HFF-Myc (cell line): Measurements from ENCODE around the gene CAPN1.

ENCODE experiments used
- DNase-seq: peaks from one replicate; pipeline ENCODE4 v3.0.0-alpha.2; 2011; ENCODE audit warnings: low read depth; ENCODE audit errors: extremely low read depth
- H3K4me3 ChIP-seq: replicated peaks from 2 replicates; pipeline ENCODE4 v1.5.1; 2011; ENCODE audit warnings: low read depth, mild to moderate bottlenecking, control low read depth, low read length
- TF ChIP-seq, protein P1 (sequence below): IDR thresholded peaks from 2 replicates; pipeline ENCODE4 v1.5.1; 2012; ENCODE audit warnings: mild to moderate bottlenecking, low read depth, low read length, control low read depth; ENCODE audit errors: missing control alignments

Gene CAPN1

DNA sequence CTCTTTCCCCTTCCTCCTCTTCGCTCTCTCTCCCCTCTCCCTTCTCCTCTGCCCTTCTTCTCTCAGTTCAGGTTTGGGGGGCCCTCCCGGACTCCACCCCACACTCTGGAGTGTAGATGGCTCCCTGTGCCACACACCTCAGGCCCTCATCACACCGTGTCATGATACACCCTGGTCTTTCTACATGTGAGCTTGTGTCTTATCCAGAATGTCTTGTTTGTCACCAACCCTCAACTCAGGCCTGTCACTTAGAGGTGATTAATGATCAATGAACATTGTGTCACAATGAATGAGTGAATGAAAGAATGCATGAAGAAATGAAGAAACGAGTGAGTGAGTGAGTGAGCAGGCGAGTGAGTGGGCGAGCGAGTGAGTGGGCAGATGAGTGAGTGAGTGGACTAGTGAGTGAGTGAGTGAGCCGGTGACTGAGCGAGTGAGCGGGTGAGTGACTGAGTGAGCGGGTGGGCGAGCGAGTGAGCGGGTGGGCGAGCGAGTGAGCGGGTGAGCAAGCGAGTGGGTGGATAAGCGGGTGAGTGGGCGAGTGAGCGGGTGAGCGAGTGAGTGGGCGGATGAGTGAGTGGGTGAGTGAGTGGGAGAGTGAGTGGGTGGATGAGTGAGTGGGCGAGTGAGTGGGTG lies 33.8 kb downstream of the CAPN1 start:
- DNase-seq: no peak
- TF ChIP-seq, protein P1, sequence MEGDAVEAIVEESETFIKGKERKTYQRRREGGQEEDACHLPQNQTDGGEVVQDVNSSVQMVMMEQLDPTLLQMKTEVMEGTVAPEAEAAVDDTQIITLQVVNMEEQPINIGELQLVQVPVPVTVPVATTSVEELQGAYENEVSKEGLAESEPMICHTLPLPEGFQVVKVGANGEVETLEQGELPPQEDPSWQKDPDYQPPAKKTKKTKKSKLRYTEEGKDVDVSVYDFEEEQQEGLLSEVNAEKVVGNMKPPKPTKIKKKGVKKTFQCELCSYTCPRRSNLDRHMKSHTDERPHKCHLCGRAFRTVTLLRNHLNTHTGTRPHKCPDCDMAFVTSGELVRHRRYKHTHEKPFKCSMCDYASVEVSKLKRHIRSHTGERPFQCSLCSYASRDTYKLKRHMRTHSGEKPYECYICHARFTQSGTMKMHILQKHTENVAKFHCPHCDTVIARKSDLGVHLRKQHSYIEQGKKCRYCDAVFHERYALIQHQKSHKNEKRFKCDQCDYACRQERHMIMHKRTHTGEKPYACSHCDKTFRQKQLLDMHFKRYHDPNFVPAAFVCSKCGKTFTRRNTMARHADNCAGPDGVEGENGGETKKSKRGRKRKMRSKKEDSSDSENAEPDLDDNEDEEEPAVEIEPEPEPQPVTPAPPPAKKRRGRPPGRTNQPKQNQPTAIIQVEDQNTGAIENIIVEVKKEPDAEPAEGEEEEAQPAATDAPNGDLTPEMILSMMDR: no peak
- no peak overlapping the region for H3K4me3 ChIP-seq

DNA sequence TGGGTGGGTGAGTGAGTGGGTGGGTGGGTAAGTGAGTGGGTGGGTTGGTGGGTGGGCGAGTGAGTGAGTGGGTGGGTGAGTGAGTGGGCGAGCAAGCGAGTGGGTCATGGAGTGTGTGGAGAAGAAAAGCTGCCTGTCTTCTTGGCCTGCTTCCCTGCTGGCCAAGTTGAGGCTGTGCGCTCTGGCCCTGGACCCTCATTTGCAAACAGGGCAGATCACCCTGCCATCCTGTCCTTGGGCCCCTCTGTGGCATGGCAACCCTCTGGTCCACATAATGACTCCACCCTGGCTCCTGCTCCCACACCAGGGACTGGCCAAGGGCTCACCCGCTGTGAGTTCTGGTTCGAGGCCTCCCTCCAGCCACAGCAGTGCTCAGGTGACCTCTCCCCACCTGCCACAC lies 35.1 kb downstream of the CAPN1 start:
- no peak for DNase-seq
- H3K4me3 ChIP-seq: no peak overlapping the region
- TF ChIP-seq, protein P1: no peak

DNA sequence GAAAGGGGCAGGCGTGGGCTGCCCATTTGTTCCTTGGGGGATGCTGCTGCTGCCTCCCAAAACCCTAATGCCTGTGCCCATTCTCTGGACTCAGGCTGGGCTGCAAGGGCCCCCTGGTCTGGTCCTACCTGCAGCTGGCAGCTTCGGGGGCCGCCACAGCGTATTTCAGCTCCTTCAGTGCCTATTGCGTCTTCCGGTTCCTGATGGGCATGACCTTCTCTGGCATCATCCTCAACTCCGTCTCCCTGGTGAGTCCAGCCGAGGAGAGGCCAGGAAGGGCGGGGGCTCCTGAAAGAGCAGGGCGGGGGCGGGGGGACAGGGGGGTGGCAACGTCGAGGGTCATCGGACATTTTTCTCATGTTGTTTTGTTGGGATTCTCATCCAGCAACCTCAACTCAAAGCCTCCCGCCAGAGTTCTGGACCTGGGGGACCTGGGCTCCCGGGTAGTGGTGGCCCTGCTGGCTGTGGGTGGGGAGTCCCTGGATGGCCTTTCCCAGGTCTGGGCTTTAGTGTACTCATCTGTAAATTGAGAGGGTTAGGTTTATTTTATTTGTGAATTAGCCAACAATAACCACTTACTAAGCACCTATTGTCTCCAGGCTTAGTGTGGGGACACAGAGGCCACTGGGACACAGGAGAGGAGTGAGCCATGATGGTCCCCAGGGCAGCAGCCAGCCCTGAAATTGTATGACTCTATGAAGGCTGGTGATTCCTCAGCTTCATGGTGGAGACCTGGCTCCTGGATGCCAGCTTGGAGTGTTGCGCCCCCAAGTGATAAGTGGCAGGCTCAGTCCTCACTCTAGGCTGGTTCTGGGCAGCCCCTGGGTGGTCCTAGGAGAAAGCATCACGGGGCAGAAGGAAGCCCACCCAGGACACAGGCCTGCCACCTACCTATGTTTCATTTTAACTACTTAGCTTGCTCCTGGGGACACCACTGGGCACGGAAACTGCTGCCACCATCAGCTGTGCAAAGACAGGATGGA lies 36.0 kb downstream of the CAPN1 start:
- DNase-seq: no peak
- TF ChIP-seq, protein P1: no peak
- no peak overlapping the region for H3K4me3 ChIP-seq

DNA sequence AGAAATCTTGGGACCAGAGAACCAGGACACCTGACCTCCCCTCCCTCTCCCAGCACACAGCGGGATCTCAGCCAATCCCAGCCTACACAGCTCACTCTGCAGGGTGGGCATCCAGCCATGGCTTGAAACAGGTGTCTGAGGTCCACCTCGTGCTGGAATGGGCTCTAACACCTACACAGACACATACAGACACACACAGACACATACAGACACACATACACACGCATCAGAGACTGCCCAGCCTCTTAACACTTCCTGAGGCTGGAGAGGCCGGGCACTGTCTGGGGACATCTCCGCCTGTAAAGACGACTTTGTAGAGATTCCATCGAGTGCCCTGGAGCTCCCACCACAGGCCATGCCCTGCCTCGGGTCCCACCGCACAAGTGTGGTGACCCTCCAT lies 36.7 kb downstream of the CAPN1 start:
- TF ChIP-seq, protein P1: no peak
- no peak overlapping the region for H3K4me3 ChIP-seq
- DNase-seq: no peak

DNA sequence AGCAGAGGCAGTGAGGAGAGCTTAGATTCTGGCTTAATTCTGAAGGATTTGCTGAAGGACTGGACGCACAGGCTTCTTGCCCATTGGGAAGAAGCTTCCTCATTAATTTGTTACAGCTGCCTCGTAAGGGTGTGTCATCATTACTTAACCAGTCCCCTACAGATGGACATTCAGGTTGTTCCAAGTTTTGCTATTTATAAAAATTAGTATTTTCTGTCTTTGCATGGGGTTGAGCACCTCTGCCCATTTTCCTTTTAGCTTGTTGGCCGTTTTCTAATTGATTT lies 38.1 kb downstream of the CAPN1 start:
- TF ChIP-seq, protein P1: no peak
- H3K4me3 ChIP-seq: no peak overlapping the region
- peak; percentile 29 for DNase-seq

DNA sequence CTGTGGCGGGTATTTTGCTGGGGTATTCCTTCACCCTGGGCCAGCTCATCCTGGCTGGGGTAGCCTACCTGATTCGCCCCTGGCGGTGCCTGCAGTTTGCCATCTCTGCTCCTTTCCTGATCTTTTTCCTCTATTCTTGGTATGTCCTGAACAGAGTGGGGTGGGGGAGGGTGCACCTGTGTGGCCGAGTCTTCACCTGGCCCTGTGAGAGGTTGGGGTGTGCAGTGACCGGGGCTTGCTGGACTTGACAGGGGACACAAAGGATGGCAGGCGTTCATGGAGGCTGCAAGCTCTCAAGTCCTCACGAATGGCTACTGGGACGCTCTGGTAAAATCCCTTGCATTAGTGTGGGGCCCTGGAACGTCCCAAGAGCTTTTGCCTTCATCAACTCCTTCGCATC lies 39.3 kb downstream of the CAPN1 start:
- TF ChIP-seq, protein P1: no peak
- DNase-seq: no peak
- H3K4me3 ChIP-seq: no peak overlapping the region

DNA sequence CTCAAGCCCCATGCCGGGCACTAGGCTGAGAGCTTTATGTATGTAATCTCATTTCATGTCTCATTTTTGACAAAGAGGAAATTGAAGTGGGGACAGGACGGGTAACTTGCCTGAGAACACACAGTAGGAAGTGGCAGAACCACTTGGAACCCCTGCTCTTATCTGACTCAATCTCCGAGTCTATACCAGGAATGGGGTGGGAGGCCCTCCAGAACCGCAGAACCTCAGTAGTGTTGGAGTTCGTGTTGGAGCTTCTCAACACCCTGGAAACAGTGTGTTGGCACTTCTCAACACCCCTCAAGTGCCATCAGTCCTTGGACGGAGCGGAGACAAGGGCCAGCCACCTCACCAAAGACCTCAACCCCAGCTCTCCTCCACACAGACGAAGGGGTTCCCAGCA lies 41.3 kb downstream of the CAPN1 start:
- no peak for DNase-seq
- no peak overlapping the region for H3K4me3 ChIP-seq
- TF ChIP-seq, protein P1: no peak
